A549 (cell line): Measurements from ENCODE around the gene CEP290. TPM values are rescaled to one million over a fixed set of nuclear protein-coding genes. Genes with fewer than 3 reads are reported as not detected.

ENCODE experiments used
- ATAC-seq, 2 experiments: fragments of 200-7000 bp in 1 of 2; fragments of >200 bp in 1 of 2; cut with Nextera tagmentation in 1 of 2; cut with Tn5 transposase in 1 of 2; 3 replicates each; pipeline versions ENCODE4 v1.8.0 to v1.9.1; 2018 to 2020; ENCODE audit warnings: mild to moderate bottlenecking in 1 of 2, moderate library complexity in 1 of 2
- CTCF ChIA-PET: fragments of 300-600 bp; sonication (Branson Sonifier 250); formaldehyde crosslinking; extraction: SDS; loops from one replicate; lab custom pipeline; 2021; ENCODE audit warnings: antibody characterized with exemption, inconsistent platforms; lab: Yijun Ruan, JAX
- POLR2A ChIA-PET: fragments of 350-600 bp; formaldehyde crosslinking; extraction: SDS; loops from one replicate; lab custom pipeline; 2021; ENCODE audit warnings: antibody characterized with exemption, inconsistent platforms; lab: Yijun Ruan, JAX
- DNase-seq, 2 experiments: peaks; one replicate each; pipeline versions ENCODE4 v3.0.0 to v3.0.0-alpha.2; 2011 to 2016; ENCODE audit warnings: low read depth in 1 of 2, low spot score in 1 of 2
- FAIRE-seq: peaks from 2 replicates; lab custom pipeline; 2011; peaks lifted over from hg19 to GRCh38; lab: Jason Lieb, UNC
- H3K27ac ChIP-seq, 2 experiments: fragments of >200 bp; sonication (Bioruptor Twin); formaldehyde crosslinking; 3 replicates each; pipeline ENCODE4 v1.5.1; 2016 to 2017
- H3K4me1 ChIP-seq: fragments of >200 bp; sonication (Bioruptor Twin); formaldehyde crosslinking; 3 replicates; pipeline ENCODE4 v1.6.1; 2016
- H3K4me2 ChIP-seq: fragments of >200 bp; sonication (Bioruptor Twin); formaldehyde crosslinking; 3 replicates; pipeline ENCODE4 v1.6.1; 2016
- H3K4me3 ChIP-seq: fragments of >200 bp; sonication (Bioruptor Twin); formaldehyde crosslinking; 3 replicates; pipeline ENCODE4 v1.5.1; 2016
- H3K9me3 ChIP-seq: fragments of >200 bp; sonication (Bioruptor Twin); formaldehyde crosslinking; 3 replicates; pipeline ENCODE4 v1.6.1; 2016
- BHLHE40 ChIP-seq: IDR thresholded peaks from 2 replicates; pipeline ENCODE4 v1.6.1; 2012; ENCODE audit warnings: low read depth, low read length, inconsistent platforms
- CBX2 ChIP-seq: fragments of 200-600 bp; sonication (generic); IDR thresholded peaks from 2 replicates; pipeline ENCODE4 v1.6.1; 2016; ENCODE audit warnings: low read depth, mild to moderate bottlenecking, borderline replicate concordance
- CBX8 ChIP-seq: fragments of 200-600 bp; sonication (generic); IDR thresholded peaks from 2 replicates; pipeline ENCODE4 v1.6.1; 2016
- CHD4 ChIP-seq: fragments of 200-600 bp; sonication (generic); IDR thresholded peaks from 2 replicates; pipeline ENCODE4 v1.6.1; 2016; ENCODE audit warnings: antibody characterized with exemption, mild to moderate bottlenecking, borderline replicate concordance
- CTCF ChIP-seq: fragments of >200 bp; sonication (Bioruptor Twin); formaldehyde crosslinking; IDR thresholded peaks from 3 replicates; pipeline ENCODE4 v1.5.1; 2016
- E2F6 ChIP-seq: IDR thresholded peaks from 2 replicates; pipeline ENCODE4 v1.6.1; 2012; ENCODE audit warnings: low read depth, borderline replicate concordance
- EHMT2 ChIP-seq: fragments of 200-600 bp; sonication (generic); IDR thresholded peaks from 2 replicates; pipeline ENCODE4 v1.6.1; 2016; ENCODE audit warnings: antibody characterized with exemption, low read depth, mild to moderate bottlenecking, moderate library complexity
- FOSL2 ChIP-seq, 2 experiments: fragments of 450-650 bp in 1 of 2; fragments of >200 bp in 1 of 2; sonication (Bioruptor Twin) in 1 of 2; formaldehyde crosslinking; IDR thresholded peaks; 2 replicates each; pipeline versions ENCODE4 v1.5.0 to v1.6.1; 2016 to 2020; ENCODE audit warnings: mild to moderate bottlenecking in 1 of 2, moderate library complexity in 1 of 2
- JUN ChIP-seq, 2 experiments: fragments of >200 bp; sonication (Bioruptor Twin); formaldehyde crosslinking; IDR thresholded peaks; 2 replicates in 1 of 2; 3 replicates in 1 of 2; pipeline ENCODE4 v1.6.1; 2016 to 2017
- KDM5A ChIP-seq: fragments of 200-600 bp; sonication (generic); IDR thresholded peaks from 2 replicates; pipeline ENCODE4 v1.6.1; 2016; ENCODE audit warnings: antibody characterized with exemption, mild to moderate bottlenecking
- MAFK ChIP-seq: fragments of 450-650 bp; IDR thresholded peaks from 2 replicates; pipeline ENCODE4 v1.6.1; 2014; ENCODE audit not compliant: partially characterized antibody
- NFE2L2 ChIP-seq: fragments of 150-350 bp; conservative IDR thresholded peaks from 2 replicates; pipeline ENCODE4 v1.6.1; 2014; ENCODE audit warnings: low read length
- POLR2AphosphoS2 ChIP-seq: conservative IDR thresholded peaks from 2 replicates; pipeline ENCODE4 v1.6.1; 2012; ENCODE audit warnings: low read length, improper control_type of control experiment, inconsistent platforms
- RAD21 ChIP-seq, 2 experiments: fragments of >200 bp in 1 of 2; sonication (Bioruptor Twin) in 1 of 2; formaldehyde crosslinking in 1 of 2; IDR thresholded peaks in 1 of 2; conservative IDR thresholded peaks in 1 of 2; 2 replicates in 1 of 2; 3 replicates in 1 of 2; pipeline ENCODE4 v1.6.1; 2012 to 2018; ENCODE audit warnings: inconsistent platforms in 1 of 2
- RNF2 ChIP-seq: fragments of 200-600 bp; sonication (generic); IDR thresholded peaks from 2 replicates; pipeline ENCODE4 v1.6.1; 2016; ENCODE audit warnings: low read depth, mild to moderate bottlenecking, antibody characterized with exemption, moderate library complexity, borderline replicate concordance
- SMC3 ChIP-seq: fragments of >200 bp; sonication (Bioruptor Twin); formaldehyde crosslinking; IDR thresholded peaks from 3 replicates; pipeline ENCODE4 v1.6.1; 2018; ENCODE audit warnings: inconsistent platforms
- TFCP2L1 ChIP-seq: fragments of 250-450 bp; sonication (Bioruptor Pico); IDR thresholded peaks from 2 replicates; pipeline ENCODE4 v1.5.0; 2021; ENCODE audit warnings: mild to moderate bottlenecking
- TP53 ChIP-seq: fragments of 250-450 bp; sonication (Bioruptor Pico); IDR thresholded peaks from 2 replicates; pipeline ENCODE4 v1.5.0; 2021; ENCODE audit warnings: mild to moderate bottlenecking, moderate library complexity
- WGBS: methylation state at CpG from one replicate; pipeline ENCODE4 v1.1.6; 2017; ENCODE audit errors: missing lambda C conversion rate; 5-methylcytosine and 5-hydroxymethylcytosine counted together
- polyA plus RNA-seq, 4 experiments: library from polyadenylated mRNA; depleted of rRNA in 3 of 4; stranded (reverse); fragments of >200 nt; fragmentation: RNase III in 1 of 4; extraction: RNeasy Plus Mini Kit Qiagen cat#74134 plus additional on column Dnase treatment in 1 of 4; gene quantifications; 2 replicates in 3 of 4; 3 replicates in 1 of 4; pipeline ENCODE4 v1.2.3, GENCODE V29; 2011 to 2017
- small RNA-seq, 6 experiments: library from RNA; depleted of rRNA; stranded (forward); fragments of <200 nt; gene quantifications; one replicate each; pipeline ENCODE3, GENCODE V24; 2012
- TF ChIP-seq, protein P1 (sequence below): IDR thresholded peaks from 2 replicates; pipeline ENCODE4 v1.6.1; 2012
- TF ChIP-seq, protein P2 (sequence below): fragments of 250-450 bp; sonication (Bioruptor Pico); IDR thresholded peaks from 2 replicates; pipeline ENCODE4 v1.5.0; 2021; ENCODE audit warnings: mild to moderate bottlenecking, moderate library complexity, borderline replicate concordance
- TF ChIP-seq, protein P3 (sequence below): IDR thresholded peaks from 2 replicates; pipeline ENCODE4 v1.6.1; 2012

Gene CEP290
- polyA plus RNA-seq, 2 of the 4 experiments (the other 2 are of a cell fraction) = 6.7 to 23.1 TPM

DNA sequence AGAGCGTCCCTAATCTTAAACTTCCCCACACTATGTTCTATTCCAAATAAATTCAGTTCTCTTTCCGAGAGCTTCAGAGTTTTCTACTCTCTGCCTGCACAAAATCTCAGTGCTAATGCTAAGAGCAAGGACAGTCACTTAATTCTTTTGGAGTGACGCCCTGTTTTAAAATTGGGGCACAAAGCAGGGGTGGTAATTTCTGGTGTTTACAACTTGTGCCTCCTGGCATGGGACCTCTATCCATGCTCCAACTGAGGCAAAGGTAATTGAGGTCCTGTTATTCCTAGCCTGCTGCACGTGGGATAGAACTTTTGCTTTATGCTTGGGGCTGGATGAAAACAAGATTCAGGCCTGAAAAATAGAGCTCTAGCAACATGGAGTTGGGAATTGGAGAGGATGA, 135.5 kb downstream of the CEP290 start:
- H3K4me3 ChIP-seq = no peak overlapping the region
- no peak for ATAC-seq
- 54% methylated on average over 4 of the region's 4 CpGs for WGBS
- ChIA-PET CTCF (interaction anchor here (1.8 kb wide), 1 partner anchor 10 kb away, joined by 6 read pairs; no protein-coding TSS in a partner anchor), POLR2A (no interaction called here)
- H3K9me3 ChIP-seq = peaks cover 8% of the 10 kb centered on the region; the same call in 1 of the 3 replicates
- FAIRE-seq = no peak
- no peak overlapping the region for H3K4me2 ChIP-seq
- H3K4me1 ChIP-seq = no peaks in the 10 kb centered on the region
- no peak for TF ChIP-seq MAFK
- H3K27ac ChIP-seq = no peak overlapping the region
- no peak for DNase-seq

- ChIA-PET CTCF (no interaction called here), POLR2A (no interaction called here)
- no peak for ATAC-seq
- TF ChIP-seq, protein P1, sequence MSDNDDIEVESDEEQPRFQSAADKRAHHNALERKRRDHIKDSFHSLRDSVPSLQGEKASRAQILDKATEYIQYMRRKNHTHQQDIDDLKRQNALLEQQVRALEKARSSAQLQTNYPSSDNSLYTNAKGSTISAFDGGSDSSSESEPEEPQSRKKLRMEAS = no peak
- TF ChIP-seq, protein P2, sequence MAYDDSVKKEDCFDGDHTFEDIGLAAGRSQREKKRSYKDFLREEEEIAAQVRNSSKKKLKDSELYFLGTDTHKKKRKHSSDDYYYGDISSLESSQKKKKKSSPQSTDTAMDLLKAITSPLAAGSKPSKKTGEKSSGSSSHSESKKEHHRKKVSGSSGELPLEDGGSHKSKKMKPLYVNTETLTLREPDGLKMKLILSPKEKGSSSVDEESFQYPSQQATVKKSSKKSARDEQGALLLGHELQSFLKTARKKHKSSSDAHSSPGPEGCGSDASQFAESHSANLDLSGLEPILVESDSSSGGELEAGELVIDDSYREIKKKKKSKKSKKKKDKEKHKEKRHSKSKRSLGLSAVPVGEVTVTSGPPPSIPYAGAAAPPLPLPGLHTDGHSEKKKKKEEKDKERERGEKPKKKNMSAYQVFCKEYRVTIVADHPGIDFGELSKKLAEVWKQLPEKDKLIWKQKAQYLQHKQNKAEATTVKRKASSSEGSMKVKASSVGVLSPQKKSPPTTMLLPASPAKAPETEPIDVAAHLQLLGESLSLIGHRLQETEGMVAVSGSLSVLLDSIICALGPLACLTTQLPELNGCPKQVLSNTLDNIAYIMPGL (CRISPR knock-in tag) = no peak
- TF ChIP-seq CBX8 (no peak), KDM5A (no peak), NFE2L2 (no peak), JUN (IDR thresholded peaks at IDR 0.05) (no peak), TFCP2L1 (CRISPR knock-in tag) (no peak), RNF2 (no peak), CTCF (no peak), BHLHE40 (no peak), SMC3 (no peak), E2F6 (no peak), CHD4 (no peak), POLR2AphosphoS2 (no peak), TP53 (CRISPR knock-in tag) (no peak), CBX2 (no peak), RAD21 (conservative IDR thresholded peaks at IDR 0.05 in 1 of 2, IDR thresholded peaks at IDR 0.05 in 1 of 2) (no peak), FOSL2 (IDR thresholded peaks at IDR 0.05) (no peak), FOSL2 (CRISPR knock-in tag; IDR thresholded peaks at IDR 0.05) (no peak), EHMT2 (no peak)
- TF ChIP-seq, protein P3, sequence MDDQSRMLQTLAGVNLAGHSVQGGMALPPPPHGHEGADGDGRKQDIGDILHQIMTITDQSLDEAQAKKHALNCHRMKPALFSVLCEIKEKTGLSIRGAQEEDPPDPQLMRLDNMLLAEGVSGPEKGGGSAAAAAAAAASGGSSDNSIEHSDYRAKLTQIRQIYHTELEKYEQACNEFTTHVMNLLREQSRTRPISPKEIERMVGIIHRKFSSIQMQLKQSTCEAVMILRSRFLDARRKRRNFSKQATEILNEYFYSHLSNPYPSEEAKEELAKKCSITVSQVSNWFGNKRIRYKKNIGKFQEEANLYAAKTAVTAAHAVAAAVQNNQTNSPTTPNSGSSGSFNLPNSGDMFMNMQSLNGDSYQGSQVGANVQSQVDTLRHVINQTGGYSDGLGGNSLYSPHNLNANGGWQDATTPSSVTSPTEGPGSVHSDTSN = no peak
- FAIRE-seq = no peak
- H3K4me3 ChIP-seq = no peak overlapping the region
- 31% methylated on average over 2 of the region's 2 CpGs for WGBS
- H3K27ac ChIP-seq = no peak overlapping the region
- peaks cover 8% of the 10 kb centered on the region; the same call in 1 of the 3 replicates for H3K9me3 ChIP-seq
- H3K4me1 ChIP-seq = no peaks in the 10 kb centered on the region
- no peak for DNase-seq
- no peak overlapping the region for H3K4me2 ChIP-seq
These were observed 140.6 kb downstream of the CEP290 start for GRCh38 chr12:88001327-88001726.

Small RNAs within 50 kb of the gene (small RNA-seq; reads per million reads assigned to genes)
- 0 to 0.04 (median 0) reads per million in 6 experiments for gene RNA5SP364

Other genes starting within 250 kb of the CEP290 start
- 0.03 TPM in 1 of 2 replicates, not detected in the other for gene C12orf50, start 112.7 kb downstream of the CEP290 start, polyA plus RNA-seq (2011; rRNA removed)
- gene C12orf50, start 112.7 kb downstream of the CEP290 start, polyA plus RNA-seq (2017; fragmentation: RNase III; extraction: RNeasy Plus Mini Kit Qiagen cat#74134 plus additional on column Dnase treatment) = not detected in 3 replicates
- 32.7 and 34.9 TPM in 2 replicates for gene TMTC3, start 219 bp upstream of the CEP290 start, polyA plus RNA-seq (2011; rRNA removed)
- gene TMTC3, start 219 bp upstream of the CEP290 start, polyA plus RNA-seq (2017; fragmentation: RNase III; extraction: RNeasy Plus Mini Kit Qiagen cat#74134 plus additional on column Dnase treatment) = 10.8 to 12.0 TPM (median 11.5 TPM) in 3 replicates